Gastroesophageal sphincter (tissue), 4 donors: ENCODE results near the gene KCNIP3. TPM values are rescaled to one million over a fixed set of nuclear protein-coding genes. Genes with fewer than 3 reads are reported as not detected.

Experiments
- ATAC-seq: fragments of 150-250 bp; one replicate; pipeline ENCODE4 v1.9.1; 2016; ENCODE audit warnings: mild to moderate bottlenecking, moderate library complexity
- H3K27ac ChIP-seq, 4 donors: fragments of 200-600 bp; sonication (generic) in 3 of 4; 1 replicate in 3 of 4; 2 replicates in 1 of 4; pipeline ENCODE4 v1.5.1; 2016 to 2019
- H3K27me3 ChIP-seq: fragments of 200-600 bp; sonication (generic); one replicate; pipeline ENCODE4 v1.5.1; 2019
- H3K36me3 ChIP-seq, 2 donors: fragments of 200-600 bp; sonication (generic); one replicate each; pipeline ENCODE4 v1.5.1; 2019; ENCODE audit warnings: control low read depth in 1 of 2
- H3K4me1 ChIP-seq, 3 donors: fragments of 200-600 bp; sonication (generic); 1 replicate in 2 of 3; 2 replicates in 1 of 3; pipeline ENCODE4 v1.5.1; 2016 to 2019; ENCODE audit warnings: control low read depth in 2 of 3
- H3K4me3 ChIP-seq, 2 donors: fragments of 200-600 bp; sonication (generic); one replicate each; pipeline ENCODE4 v1.5.1; 2019; ENCODE audit warnings: mild to moderate bottlenecking in 1 of 2, moderate library complexity in 1 of 2
- H3K9me3 ChIP-seq, 3 donors: fragments of 200-600 bp; sonication (generic); one replicate each; pipeline ENCODE4 v1.5.1; 2017 to 2019; ENCODE audit warnings: control low read depth in 2 of 3
- CTCF ChIP-seq, 4 experiments: fragments of 200-600 bp in 2 of 4; fragments of 450-650 bp in 2 of 4; sonication (generic) in 1 of 4; IDR thresholded peaks; one replicate each; pipeline ENCODE4 v1.5.1; 2017 to 2019; ENCODE audit warnings: antibody characterized with exemption in 4 of 4, mild to moderate bottlenecking in 2 of 4, moderate library complexity in 2 of 4
- EP300 ChIP-seq: sonication (generic); formaldehyde crosslinking; IDR thresholded peaks from one replicate; pipeline ENCODE4 v1.6.1; 2017; ENCODE audit warnings: antibody characterized with exemption, mild to moderate bottlenecking
- POLR2A ChIP-seq, 2 donors: fragments of 450-650 bp; IDR thresholded peaks; one replicate each; pipeline ENCODE4 v1.6.1; 2017; ENCODE audit warnings: antibody characterized with exemption in 2 of 2, mild to moderate bottlenecking in 2 of 2, moderate library complexity in 1 of 2
- POLR2AphosphoS5 ChIP-seq: sonication (generic); formaldehyde crosslinking; IDR thresholded peaks from one replicate; pipeline ENCODE4 v1.6.1; 2017; ENCODE audit warnings: antibody characterized with exemption
- WGBS, 2 donors: methylation state at CpG; one replicate each; pipeline ENCODE4 v1.1.5; 2018; ENCODE audit warnings: low coverage in 1 of 2; 5-methylcytosine and 5-hydroxymethylcytosine counted together
- total RNA-seq, 4 donors: library from RNA; depleted of rRNA; stranded (reverse); fragments of >200 nt; gene quantifications; one replicate each; pipeline ENCODE4 v1.1.0, GENCODE V29; 2016

The KCNIP3 gene
- total RNA-seq, 4 donors from 2014 or later: 14.4 to 41.4 (median 20.0) TPM

- WGBS, 2 donors: 58% methylated on average over 3 of the region's 5 CpGs; no CpG with 5 or more reads in 1 of the 2 donors
- ATAC-seq: no peak
- H3K27ac ChIP-seq: no peak overlapping the region
- H3K9me3 ChIP-seq: no peaks in the 10 kb centered on the region
- H3K4me1 ChIP-seq: peaks cover 0 to 6% (median 3%) of the 10 kb centered on the region in 3 donors
- TF ChIP-seq EP300 (no peak), POLR2AphosphoS5 (no peak), POLR2A (IDR thresholded peaks at IDR 0.05) (no peak), CTCF (IDR thresholded peaks at IDR 0.05) (no peak)
- no peak overlapping the region for H3K4me3 ChIP-seq
- no peaks in the 10 kb centered on the region for H3K36me3 ChIP-seq
- no peaks in the 10 kb centered on the region for H3K27me3 ChIP-seq
These were observed 62.4 kb downstream of the KCNIP3 start for GRCh38 chr2:95359501-95359930.

DNA sequence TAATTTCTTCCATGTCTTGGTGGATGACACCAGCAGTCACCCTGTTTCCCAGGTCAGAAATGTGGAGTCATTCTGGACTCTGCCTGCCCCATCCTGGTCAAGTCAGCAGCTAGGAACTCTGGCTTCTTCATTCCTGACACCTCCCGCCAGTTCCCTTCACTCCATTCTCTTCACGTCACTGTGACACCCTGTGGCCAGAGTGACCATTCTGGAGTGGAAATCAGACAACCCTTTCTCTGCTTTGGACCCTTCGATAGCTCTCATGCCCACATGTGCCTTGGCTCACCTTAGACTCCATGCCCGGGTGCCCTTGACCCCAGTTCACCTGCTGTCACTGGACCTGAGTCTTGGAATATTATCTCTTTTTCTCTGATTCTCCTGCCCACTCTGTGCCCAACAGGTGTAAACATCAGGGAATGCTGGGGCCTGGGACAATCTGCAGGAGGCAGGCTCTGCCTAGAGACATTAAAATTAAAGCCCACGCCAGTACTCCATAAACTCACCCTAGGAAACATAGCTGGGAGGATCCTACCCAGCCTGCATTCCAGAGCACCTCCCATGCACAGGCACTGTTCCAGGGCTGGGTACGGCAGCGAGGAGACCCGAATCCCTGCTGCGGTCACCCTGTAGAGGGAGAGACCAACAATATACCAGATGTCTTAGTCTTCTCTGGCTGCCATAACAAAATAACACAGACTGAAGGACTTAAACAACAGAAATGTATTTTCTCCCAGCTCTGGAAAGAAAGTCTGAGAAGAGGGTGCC is 64.3 kb downstream of the KCNIP3 start:
- TF ChIP-seq EP300: no peak
- TF ChIP-seq POLR2A (IDR thresholded peaks at IDR 0.05): no peak
- no peak for TF ChIP-seq CTCF (IDR thresholded peaks at IDR 0.05)
- TF ChIP-seq POLR2AphosphoS5: no peak
- Histone ChIP-seq H3K27ac (no peak overlapping the region), H3K4me3 (no peak overlapping the region), H3K9me3 (no peaks in the 10 kb centered on the region), H3K36me3 (no peaks in the 10 kb centered on the region), H3K4me1 (peaks cover 0 to 6% (median 3%) of the 10 kb centered on the region in 3 donors), H3K27me3 (no peaks in the 10 kb centered on the region)
- ATAC-seq: no peak
- whole genome bisulfite sequencing, 2 donors: 76 to 90% methylated on average over 4 to 5 of the region's 9 CpGs

DNA sequence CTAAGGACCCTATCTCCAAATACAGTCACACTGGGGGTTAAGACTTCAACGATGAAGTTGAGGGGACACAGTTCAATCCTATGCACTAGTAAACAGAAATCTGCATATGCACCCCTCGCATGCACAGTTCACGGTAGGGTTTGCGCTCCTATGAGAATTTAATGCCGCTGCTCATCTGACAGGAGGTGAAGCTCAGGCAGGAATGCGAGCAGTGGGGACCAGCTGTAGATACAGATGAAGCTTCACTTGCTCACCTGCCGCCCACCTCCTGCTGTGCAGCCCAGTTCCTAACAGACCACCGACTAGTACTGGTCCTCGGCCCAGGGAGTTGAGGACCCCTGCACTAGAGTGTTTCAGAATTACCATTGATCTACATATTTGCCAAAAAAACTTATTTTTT is 65.3 kb downstream of the KCNIP3 start:
- TF ChIP-seq EP300 (no peak), POLR2A (IDR thresholded peaks at IDR 0.05) (no peak), CTCF (IDR thresholded peaks at IDR 0.05) (no peak), POLR2AphosphoS5 (no peak)
- peaks cover 0 to 6% (median 3%) of the 10 kb centered on the region in 3 donors for H3K4me1 ChIP-seq
- no peak overlapping the region for H3K4me3 ChIP-seq
- H3K27ac ChIP-seq: no peak overlapping the region
- H3K9me3 ChIP-seq: no peaks in the 10 kb centered on the region
- 93 to 97% methylated on average over 3 to 6 of the region's 9 CpGs for WGBS, 2 donors
- ATAC-seq: no peak
- no peaks in the 10 kb centered on the region for H3K27me3 ChIP-seq
- H3K36me3 ChIP-seq: no peaks in the 10 kb centered on the region

DNA sequence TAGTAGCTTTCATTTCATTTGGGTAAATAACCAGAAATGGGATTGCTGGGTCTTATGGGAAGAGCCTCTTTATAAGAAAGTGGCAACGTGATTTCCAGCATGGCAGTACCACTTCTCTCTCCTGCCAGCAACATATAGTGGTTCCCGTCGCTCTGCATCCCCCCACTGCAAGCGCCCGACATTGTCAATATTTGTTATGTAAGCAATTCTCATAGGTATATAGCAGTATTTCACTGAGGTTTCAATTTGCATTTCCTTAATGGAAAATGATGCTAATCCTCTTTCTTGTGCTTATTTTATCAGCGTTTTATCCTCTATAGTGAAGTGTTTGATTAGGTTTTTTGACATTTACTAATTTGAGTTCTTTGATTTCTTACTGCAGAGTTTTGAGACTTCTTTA is 69.4 kb downstream of the KCNIP3 start:
- H3K36me3 ChIP-seq: no peaks in the 10 kb centered on the region
- ATAC-seq: no peak
- 82 to 83% methylated on average over 6 of the region's 6 CpGs for WGBS, 2 donors

More for the DNA sequence above, 69.4 kb downstream of the KCNIP3 start:
- no peak overlapping the region for H3K27ac ChIP-seq
- H3K4me1 ChIP-seq: no peaks in the 10 kb centered on the region
- no peaks in the 10 kb centered on the region for H3K27me3 ChIP-seq
- TF ChIP-seq POLR2A (IDR thresholded peaks at IDR 0.05) (no peak), POLR2AphosphoS5 (no peak), EP300 (no peak), CTCF (IDR thresholded peaks at IDR 0.05) (no peak)
- H3K9me3 ChIP-seq: no peaks in the 10 kb centered on the region
- H3K4me3 ChIP-seq: no peak overlapping the region
